Hepatocyte (in vitro differentiated cells): Measurements from ENCODE around the gene HECW1. TPM values are rescaled to one million over a fixed set of nuclear protein-coding genes. Genes with fewer than 3 reads are reported as not detected.

Experiments
- DNase-seq: peaks from one replicate; pipeline ENCODE4 v3.0.0-alpha.2; 2016; ENCODE audit warnings: low spot score
- H2AFZ ChIP-seq: fragments of 200-600 bp; sonication (generic); 2 replicates; pipeline ENCODE4 v1.6.0; 2016; ENCODE audit warnings: antibody characterized with exemption, mild to moderate bottlenecking
- H3K27ac ChIP-seq: fragments of 200-600 bp; sonication (generic); 2 replicates; pipeline ENCODE4 v1.5.1; 2016; ENCODE audit warnings: mild to moderate bottlenecking
- H3K27me3 ChIP-seq: fragments of 200-600 bp; sonication (generic); 2 replicates; pipeline ENCODE4 v1.6.1; 2016
- H3K36me3 ChIP-seq: fragments of 200-600 bp; sonication (generic); replicated peaks from 2 replicates; pipeline ENCODE4 v1.5.1; 2016; ENCODE audit warnings: low read depth; ENCODE audit not compliant: insufficient read depth
- H3K4me1 ChIP-seq: fragments of 200-600 bp; sonication (generic); 2 replicates; pipeline ENCODE4 v1.5.1; 2016; ENCODE audit warnings: mild to moderate bottlenecking, moderate library complexity; ENCODE audit not compliant: insufficient read depth
- H3K4me2 ChIP-seq: fragments of 200-600 bp; sonication (generic); 2 replicates; pipeline ENCODE4 v1.6.0; 2016
- H3K4me3 ChIP-seq: fragments of 200-600 bp; sonication (generic); 2 replicates; pipeline ENCODE4 v1.5.1; 2016; ENCODE audit warnings: mild to moderate bottlenecking
- H3K79me2 ChIP-seq: fragments of 200-600 bp; sonication (generic); 2 replicates; pipeline ENCODE4 v1.6.0; 2017; ENCODE audit warnings: mild to moderate bottlenecking
- H3K9me2 ChIP-seq: fragments of 200-600 bp; sonication (generic); replicated peaks from 2 replicates; pipeline ENCODE4 v1.6.0; 2017; ENCODE audit warnings: mild to moderate bottlenecking; ENCODE audit not compliant: insufficient read depth
- H3K9me3 ChIP-seq: fragments of 200-600 bp; sonication (generic); 2 replicates; pipeline ENCODE4 v1.5.1; 2016; ENCODE audit warnings: low read depth, mild to moderate bottlenecking
- H4K20me1 ChIP-seq: fragments of 200-600 bp; sonication (generic); 2 replicates; pipeline ENCODE4 v1.6.0; 2016; ENCODE audit warnings: mild to moderate bottlenecking; ENCODE audit not compliant: insufficient read depth, poor library complexity, severe bottlenecking
- CTCF ChIP-seq: fragments of 200-600 bp; sonication (generic); IDR thresholded peaks from 2 replicates; pipeline ENCODE4 v1.5.1; 2016; ENCODE audit warnings: antibody characterized with exemption, mild to moderate bottlenecking; ENCODE audit not compliant: poor library complexity
- EZH2 ChIP-seq: fragments of 200-600 bp; sonication (generic); IDR thresholded peaks from 2 replicates; pipeline ENCODE4 v1.6.1; 2016; ENCODE audit warnings: antibody characterized with exemption, mild to moderate bottlenecking, borderline replicate concordance
- EZH2phosphoT487 ChIP-seq: fragments of 200-600 bp; sonication (generic); IDR thresholded peaks from one replicate; pipeline ENCODE4 v1.6.1; 2018; ENCODE audit warnings: antibody characterized with exemption, mild to moderate bottlenecking, low read depth, moderate library complexity; ENCODE audit not compliant: unreplicated experiment, severe bottlenecking
- WGBS: methylation state at CpG from one replicate; pipeline ENCODE4 v1.1.6; 2016; ENCODE audit warnings: low lambda C conversion rate; ENCODE audit errors: missing lambda C conversion rate; 5-methylcytosine and 5-hydroxymethylcytosine counted together
- polyA plus RNA-seq: library from polyadenylated mRNA; unstranded; fragments of >200 nt; fragmentation: Nextera tagmentation; extraction: Ambion mirVana; gene quantifications from 2 replicates; pipeline ENCODE4 v1.2.1, GENCODE V29; 2016
- total RNA-seq: library from RNA; depleted of rRNA; stranded (reverse); fragments of >200 nt; gene quantifications from 2 replicates; pipeline ENCODE4 v1.2.3, GENCODE V29; 2014

The HECW1 gene
- total and polyA plus RNA-seq, 2 experiments from 2014 or later: 1.5 to 7.6 TPM

- Histone ChIP-seq H3K27me3 (no peaks in the 10 kb centered on the region), H3K9me2 (no peaks in the 10 kb centered on the region), H4K20me1 (no peaks in the 10 kb centered on the region), H3K4me2 (no peak overlapping the region), H3K27ac (no peak overlapping the region), H3K4me3 (no peak overlapping the region), H3K79me2 (no peaks in the 10 kb centered on the region), H3K36me3 (no peaks in the 10 kb centered on the region), H3K4me1 (peaks cover 5% of the 10 kb centered on the region), H2AFZ (no peak overlapping the region), H3K9me3 (no peaks in the 10 kb centered on the region)
- DNase-seq: no peak
- no peak for TF ChIP-seq EZH2phosphoT487
- no peak for TF ChIP-seq EZH2
- TF ChIP-seq CTCF: no peak
These were observed 135.3 kb downstream of the HECW1 start for GRCh38 chr7:43247757-43248156.

GRCh38 chr7:43248553-43248952 lies 136.1 kb downstream of the HECW1 start:
- Histone ChIP-seq H3K9me3 (no peaks in the 10 kb centered on the region), H3K4me1 (peaks cover 5% of the 10 kb centered on the region)

GRCh38 chr7:43248961-43249822 lies 136.7 kb downstream of the HECW1 start:
- no peak for TF ChIP-seq CTCF
- TF ChIP-seq EZH2phosphoT487: no peak
- TF ChIP-seq EZH2: no peak
- Histone ChIP-seq H3K36me3 (no peaks in the 10 kb centered on the region), H3K27ac (peak overlapping the region; percentile 61), H2AFZ (peak overlapping the region; percentile 25), H3K9me2 (no peaks in the 10 kb centered on the region), H3K4me2 (peak overlapping the region; percentile 42), H4K20me1 (no peaks in the 10 kb centered on the region), H3K27me3 (no peaks in the 10 kb centered on the region), H3K79me2 (no peaks in the 10 kb centered on the region), H3K4me3 (no peak overlapping the region), H3K4me1 (peaks cover 5% of the 10 kb centered on the region), H3K9me3 (no peaks in the 10 kb centered on the region)
- no peak for DNase-seq
- 88% methylated on average over 26 of the region's 29 CpGs for WGBS

More at GRCh38 chr7:43248553-43248952, 136.1 kb downstream of the HECW1 start:
- WGBS: 91% methylated on average over 3 of the region's 4 CpGs
- Histone ChIP-seq H3K4me3 (no peak overlapping the region), H3K79me2 (no peaks in the 10 kb centered on the region), H3K27ac (peak overlapping the region; percentile 61), H3K27me3 (no peaks in the 10 kb centered on the region), H2AFZ (no peak overlapping the region), H3K36me3 (no peaks in the 10 kb centered on the region), H4K20me1 (no peaks in the 10 kb centered on the region), H3K4me2 (no peak overlapping the region), H3K9me2 (no peaks in the 10 kb centered on the region)
- no peak for DNase-seq
- no peak for TF ChIP-seq EZH2
- no peak for TF ChIP-seq CTCF
- TF ChIP-seq EZH2phosphoT487: no peak
